ENCODE results near the gene SLC30A7. TPM values are rescaled to one million over a fixed set of nuclear protein-coding genes. Genes with fewer than 3 reads are reported as not detected.
"Not testable (repeated sequence)": the region's sequence is repeated elsewhere in the genome, so short reads cannot be mapped to it uniquely, and the experiment has no call there.

The SLC30A7 gene
- polyA plus RNA-seq, 1 of the 3 experiments (the other 2 are of a cell fraction), result 4.0 TPM

GRCh38 chr1:100948721-100949405 is 53.0 kb downstream of the SLC30A7 start:
- not testable (repeated sequence) for H3K9me3 ChIP-seq; DNase-seq; H3K9ac ChIP-seq; H3K4me1 ChIP-seq (ENCODE audit: control insufficient read depth in 1 of 2, insufficient read depth in 2 of 2, low read depth in 1 of 2, low read length in 1 of 2); H3K4me3 ChIP-seq (ENCODE audit: low read depth in 2 of 2, low read length in 1 of 2); H2AFZ ChIP-seq (ENCODE audit: low read depth); H3K4me2 ChIP-seq; H3K27me3 ChIP-seq (ENCODE audit: insufficient read depth); H3K27ac ChIP-seq (ENCODE audit: low read depth in 2 of 2, low read length in 1 of 2); H3F3A ChIP-seq (replicated peaks; ENCODE audit: insufficient read depth); H3K9me2 ChIP-seq; H4K20me1 ChIP-seq (ENCODE audit: insufficient read depth)
- Histone ChIP-seq H3K79me2 (ENCODE audit: insufficient read depth) (peaks cover 46% of the 10 kb centered on the region), H3K36me3 (replicated peaks in 1 of 2; ENCODE audit: control insufficient read depth in 1 of 2, insufficient read depth in 2 of 2, low read length in 1 of 2) (peaks cover 3 to 16% of the 10 kb centered on the region in 2 experiments)
- POLR2A ChIA-PET, result interaction anchor here (0.7 kb wide), 1 partner anchor 1025 kb away, joined by 3 read pairs; no protein-coding TSS in a partner anchor
- 98% methylated on average over 7 of the region's 7 CpGs for WGBS (ENCODE audit: low lambda C conversion rate)
- CTCF ChIA-PET, result interaction anchor here (1.0 to 2.0 kb wide), 2 partner anchors 13 to 340 kb away, joined by 3 to 6 read pairs; no protein-coding TSS in a partner anchor

- Histone ChIP-seq H3K36me3 (replicated peaks in 1 of 2; ENCODE audit: control insufficient read depth in 1 of 2, insufficient read depth in 2 of 2, low read length in 1 of 2) (peaks cover 4 to 16% of the 10 kb centered on the region in 2 experiments), H3K79me2 (ENCODE audit: insufficient read depth) (peaks cover 46% of the 10 kb centered on the region)
- H3K27me3 ChIP-seq (ENCODE audit: insufficient read depth); H3K9ac ChIP-seq; H3F3A ChIP-seq (replicated peaks; ENCODE audit: insufficient read depth); H3K4me1 ChIP-seq (ENCODE audit: control insufficient read depth in 1 of 2, insufficient read depth in 2 of 2, low read depth in 1 of 2, low read length in 1 of 2); H3K4me3 ChIP-seq (ENCODE audit: low read depth in 2 of 2, low read length in 1 of 2); H3K27ac ChIP-seq (ENCODE audit: low read depth in 2 of 2, low read length in 1 of 2); H2AFZ ChIP-seq (ENCODE audit: low read depth); H3K9me3 ChIP-seq; H3K4me2 ChIP-seq; H4K20me1 ChIP-seq (ENCODE audit: insufficient read depth); DNase-seq; H3K9me2 ChIP-seq; POLR2A ChIA-PET: not testable (repeated sequence)
- CTCF ChIA-PET, result interaction anchor here (1.0 to 2.1 kb wide), 3 partner anchors 12 to 339 kb away, joined by 3 to 9 read pairs (median 6); no protein-coding TSS in a partner anchor
- WGBS (ENCODE audit: low lambda C conversion rate), result 88% methylated on average over 9 of the region's 9 CpGs
Observed at GRCh38 chr1:100949515-100950158, 53.7 kb downstream of the SLC30A7 start.

- ChIA-PET POLR2A (no interaction called here), CTCF (interaction anchor here (0.9 to 2.1 kb wide), 3 partner anchors 21 to 337 kb away, joined by 3 to 9 read pairs (median 4); no protein-coding TSS in a partner anchor)
- H3K4me1 ChIP-seq (ENCODE audit: control insufficient read depth in 1 of 2, insufficient read depth in 2 of 2, low read depth in 1 of 2, low read length in 1 of 2), result peaks cover 8 to 14% of the 10 kb centered on the region in 2 experiments; a peak in 3 of 4 replicates
- H3K27ac ChIP-seq (ENCODE audit: low read depth in 2 of 2, low read length in 1 of 2), result no peak overlapping the region
- H3K9me2 ChIP-seq, result no peaks in the 10 kb centered on the region
- no peak overlapping the region for H3K4me3 ChIP-seq (ENCODE audit: low read depth in 2 of 2, low read length in 1 of 2)
- no peak overlapping the region for H2AFZ ChIP-seq (ENCODE audit: low read depth)
- H3K4me2 ChIP-seq, result no peak overlapping the region
- H3K9ac ChIP-seq, result no peak overlapping the region
- peaks cover 41% of the 10 kb centered on the region; the same call in 1 of the 2 replicates for H3K79me2 ChIP-seq (ENCODE audit: insufficient read depth)
- TF ChIP-seq FOSL2 (IDR thresholded peaks at IDR 0.05; ENCODE audit: borderline replicate concordance, low read depth), result no peak
- TF ChIP-seq MXI1 (IDR thresholded peaks at IDR 0.05; ENCODE audit: low read depth, low read length), result no peak
- no peak for TF ChIP-seq REST (IDR thresholded peaks at IDR 0.05; ENCODE audit: low read depth, low read length)
- TF ChIP-seq CTCF (IDR thresholded peaks at IDR 0.05), result no peak
- no peak for TF ChIP-seq ZBTB33 (IDR thresholded peaks at IDR 0.05; ENCODE audit: borderline replicate concordance, low read depth)
- TF ChIP-seq RCOR1 (IDR thresholded peaks at IDR 0.05; ENCODE audit: low read length), result no peak
- TF ChIP-seq FOXJ3 (CRISPR knock-in tag; IDR thresholded peaks at IDR 0.05), result no peak
- TF ChIP-seq, protein P1, sequence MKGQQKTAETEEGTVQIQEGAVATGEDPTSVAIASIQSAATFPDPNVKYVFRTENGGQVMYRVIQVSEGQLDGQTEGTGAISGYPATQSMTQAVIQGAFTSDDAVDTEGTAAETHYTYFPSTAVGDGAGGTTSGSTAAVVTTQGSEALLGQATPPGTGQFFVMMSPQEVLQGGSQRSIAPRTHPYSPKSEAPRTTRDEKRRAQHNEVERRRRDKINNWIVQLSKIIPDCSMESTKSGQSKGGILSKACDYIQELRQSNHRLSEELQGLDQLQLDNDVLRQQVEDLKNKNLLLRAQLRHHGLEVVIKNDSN (IDR thresholded peaks at IDR 0.05; ENCODE audit: borderline replicate concordance, low read depth), result no peak
- TF ChIP-seq SMC3 (IDR thresholded peaks at IDR 0.05; ENCODE audit: low read depth, low read length), result no peak
- no peak for DNase-seq
- no peaks in the 10 kb centered on the region; the same call in 1 of the 2 replicates for H4K20me1 ChIP-seq (ENCODE audit: insufficient read depth)
- H3K9me3 ChIP-seq, result no peaks in the 10 kb centered on the region
- H3F3A ChIP-seq (replicated peaks; ENCODE audit: insufficient read depth), result peaks cover 4% of the 10 kb centered on the region
- H3K27me3 ChIP-seq (ENCODE audit: insufficient read depth), result no peaks in the 10 kb centered on the region
- peaks cover 4 to 16% of the 10 kb centered on the region in 2 experiments for H3K36me3 ChIP-seq (replicated peaks in 1 of 2; ENCODE audit: control insufficient read depth in 1 of 2, insufficient read depth in 2 of 2, low read length in 1 of 2)
Observed at GRCh38 chr1:100950337-100950736, 54.4 kb downstream of the SLC30A7 start.
